Activated CD8-positive, alpha-beta T cell treated with anti-CD3 and anti-CD28 coated beads for 36 hours (primary cell): ENCODE measurements around the gene HIVEP1. TPM values are rescaled to one million over a fixed set of nuclear protein-coding genes. Genes with fewer than 3 reads are reported as not detected.
"Not testable (repeated sequence)": the region's sequence is repeated elsewhere in the genome, so short reads cannot be mapped to it uniquely, and the experiment has no call there.

ENCODE experiments used
- ATAC-seq: fragments of 200-7000 bp; cut with Tn5 transposase; one replicate; pipeline ENCODE4 v1.10.0; 2021; ENCODE audit warnings: mild to moderate bottlenecking, moderate library complexity
- CTCF ChIA-PET: fragments of 350-600 bp; sonication (Branson Sonifier 250); formaldehyde crosslinking; loops from one replicate; lab custom pipeline; 2021; ENCODE audit warnings: antibody characterized with exemption; lab: Charles Lee
- POLR2A ChIA-PET: fragments of 350-600 bp; sonication (Branson Sonifier 250); formaldehyde crosslinking; loops from one replicate; lab custom pipeline; 2021; ENCODE audit warnings: antibody characterized with exemption; lab: Charles Lee
- DNase-seq: peaks from one replicate; pipeline ENCODE4 v3.0.0-alpha.2; 2020
- H3K27ac Mint-ChIP-seq: one replicate; pipeline ENCODE4 v1.8.0; 2021; ENCODE audit warnings: mild to moderate bottlenecking, mixed read lengths
- H3K27me3 Mint-ChIP-seq: one replicate; pipeline ENCODE4 v1.8.0; 2021; ENCODE audit warnings: mixed read lengths
- H3K36me3 Mint-ChIP-seq: one replicate; pipeline ENCODE4 v1.8.0; 2021; ENCODE audit warnings: low read depth, mixed read lengths
- H3K4me1 Mint-ChIP-seq: one replicate; pipeline ENCODE4 v1.8.0; 2021; ENCODE audit warnings: low read depth, mixed read lengths
- H3K4me3 Mint-ChIP-seq: one replicate; pipeline ENCODE4 v1.8.0; 2021; ENCODE audit warnings: mild to moderate bottlenecking, moderate library complexity, mixed read lengths
- H3K9me3 Mint-ChIP-seq: one replicate; pipeline ENCODE4 v1.8.0; 2021; ENCODE audit warnings: mixed read lengths
- CTCF ChIP-seq: fragments of 200-600 bp; IDR thresholded peaks from one replicate; pipeline ENCODE4 v1.8.0; 2022; ENCODE audit warnings: antibody characterized with exemption, mild to moderate bottlenecking
- intact Hi-C: fragments of 100-400 bp; cut with micrococcal nuclease; formaldehyde crosslinking; loops from one replicate; pipeline ENCODE4 v1.10.0; 2022
- total RNA-seq, 2 experiments: library from RNA; stranded (reverse); gene quantifications; one replicate each; pipeline ENCODE4 v1.2.3, GENCODE V29; 2021

Gene HIVEP1
- total RNA-seq, 2 experiments from 2014 or later = 38.5 to 41.3 TPM

- DNase-seq (no peak), ATAC-seq (no peak)
- H3K27ac Mint-ChIP-seq = no peak overlapping the region
- peaks cover 2% of the 10 kb centered on the region for H3K36me3 Mint-ChIP-seq
- TF ChIP-seq CTCF = no peak
- no peaks in the 10 kb centered on the region for H3K9me3 Mint-ChIP-seq
- no peak overlapping the region for H3K4me3 Mint-ChIP-seq
- ChIA-PET POLR2A (no interaction called here), CTCF (no interaction called here)
- H3K4me1 Mint-ChIP-seq = no peaks in the 10 kb centered on the region
- intact Hi-C loops = no loop called here
- H3K27me3 Mint-ChIP-seq = no peaks in the 10 kb centered on the region
Observed at GRCh38 chr6:12173661-12174060, 161.5 kb downstream of the HIVEP1 start.

GRCh38 chr6:12174878-12175277 is 162.8 kb downstream of the HIVEP1 start:
- intact Hi-C loops = no loop called here
- ChIA-PET POLR2A (no interaction called here), CTCF (no interaction called here)
- TF ChIP-seq CTCF = no peak
- ATAC-seq (no peak), DNase-seq (no peak)
- H3K4me3 Mint-ChIP-seq = no peak overlapping the region
- no peaks in the 10 kb centered on the region for H3K4me1 Mint-ChIP-seq
- no peak overlapping the region for H3K27ac Mint-ChIP-seq
- no peaks in the 10 kb centered on the region for H3K27me3 Mint-ChIP-seq
- peaks cover 2% of the 10 kb centered on the region for H3K36me3 Mint-ChIP-seq
- H3K9me3 Mint-ChIP-seq = no peaks in the 10 kb centered on the region

GRCh38 chr6:12175626-12176025 is 163.5 kb downstream of the HIVEP1 start:
- no peak for DNase-seq
- no peak overlapping the region for H3K4me3 Mint-ChIP-seq
- H3K4me1 Mint-ChIP-seq = no peaks in the 10 kb centered on the region
- POLR2A ChIA-PET = interaction anchor here (1.1 kb wide), 1 partner anchor 34 kb away, joined by 3 read pairs; no protein-coding TSS in a partner anchor
- CTCF ChIA-PET = no interaction called here
- no peak for TF ChIP-seq CTCF
- no peaks in the 10 kb centered on the region for H3K27me3 Mint-ChIP-seq
- ATAC-seq = no peak
- H3K27ac Mint-ChIP-seq = no peak overlapping the region
- intact Hi-C loops = no loop called here
- H3K36me3 Mint-ChIP-seq = peaks cover 2% of the 10 kb centered on the region
- H3K9me3 Mint-ChIP-seq = no peaks in the 10 kb centered on the region

GRCh38 chr6:12176782-12177181 is 164.7 kb downstream of the HIVEP1 start:
- POLR2A ChIA-PET, H3K9me3 Mint-ChIP-seq, H3K27ac Mint-ChIP-seq, intact Hi-C loops, H3K4me3 Mint-ChIP-seq, DNase-seq, H3K27me3 Mint-ChIP-seq, ATAC-seq, H3K36me3 Mint-ChIP-seq, H3K4me1 Mint-ChIP-seq: not testable (repeated sequence)
- CTCF ChIA-PET = interaction anchor here (1.6 kb wide), 1 partner anchor 113 kb away, joined by 4 read pairs; the partner anchor contains the start of gene EDN1

- Mint-ChIP-seq H3K4me1 (peaks cover 6% of the 10 kb centered on the region), H3K27ac (no peak overlapping the region), H3K36me3 (peaks cover 2% of the 10 kb centered on the region), H3K9me3 (no peaks in the 10 kb centered on the region), H3K4me3 (no peak overlapping the region), H3K27me3 (no peaks in the 10 kb centered on the region)
- ChIA-PET CTCF (no interaction called here), POLR2A (no interaction called here)
- no peak for ATAC-seq
- no peak for TF ChIP-seq CTCF
- intact Hi-C loops = no loop called here
- DNase-seq = no peak
Observed at GRCh38 chr6:12178521-12178920, 166.4 kb downstream of the HIVEP1 start.

GRCh38 chr6:12181481-12181880 is 169.4 kb downstream of the HIVEP1 start:
- peaks cover 12% of the 10 kb centered on the region for H3K4me1 Mint-ChIP-seq

More at GRCh38 chr6:12181481-12181880, 169.4 kb downstream of the HIVEP1 start:
- no peaks in the 10 kb centered on the region for H3K36me3 Mint-ChIP-seq
- ATAC-seq (no peak), DNase-seq (no peak)
- no peaks in the 10 kb centered on the region for H3K27me3 Mint-ChIP-seq
- no peak overlapping the region for H3K27ac Mint-ChIP-seq
- intact Hi-C loops = no loop called here
- no peaks in the 10 kb centered on the region for H3K9me3 Mint-ChIP-seq
- no peak for TF ChIP-seq CTCF
- CTCF ChIA-PET = interaction anchor here (0.6 to 1.4 kb wide), 2 partner anchors 109 to 526 kb away, joined by 4 read pairs; partner anchors contain the start of gene EDN1
- POLR2A ChIA-PET = interaction anchor here (1.2 kb wide), 1 partner anchor 10 kb away, joined by 4 read pairs; no protein-coding TSS in a partner anchor
- H3K4me3 Mint-ChIP-seq = no peak overlapping the region
